Esophagus muscularis mucosa (tissue), 4 donors: Measurements from ENCODE around the gene INPP5F. TPM values are rescaled to one million over a fixed set of nuclear protein-coding genes. Genes with fewer than 3 reads are reported as not detected.

Experiments used
- DNase-seq: peaks from one replicate; pipeline ENCODE4 v3.0.0-alpha.2; 2017; ENCODE audit errors: extremely low spot score
- H3K27ac ChIP-seq, 4 donors: fragments of 200-600 bp; sonication (generic); replicated peaks in 1 of 4; 1 replicate in 3 of 4; 2 replicates in 1 of 4; pipeline ENCODE4 v1.5.1; 2016 to 2019; ENCODE audit warnings: mild to moderate bottlenecking in 1 of 4
- H3K27me3 ChIP-seq, 4 donors: fragments of 200-600 bp; sonication (generic); one replicate each; pipeline versions ENCODE4 v1.5.1 to v1.6.0; 2016 to 2019
- H3K36me3 ChIP-seq, 4 donors: fragments of 200-600 bp; sonication (generic); one replicate each; pipeline ENCODE4 v1.5.1; 2016 to 2019
- H3K4me1 ChIP-seq, 4 donors: fragments of 200-600 bp; sonication (generic); one replicate each; pipeline ENCODE4 v1.5.1; 2016 to 2019
- H3K4me3 ChIP-seq, 4 donors: fragments of 200-600 bp; sonication (generic); 1 replicate in 2 of 4; 2 replicates in 2 of 4; pipeline ENCODE4 v1.5.1; 2016 to 2019; ENCODE audit warnings: mild to moderate bottlenecking in 4 of 4, moderate library complexity in 1 of 4
- H3K9me3 ChIP-seq, 4 donors: fragments of 200-600 bp; sonication (generic); 1 replicate in 3 of 4; 2 replicates in 1 of 4; pipeline ENCODE4 v1.5.1; 2016 to 2019
- EP300 ChIP-seq: sonication (generic); formaldehyde crosslinking; IDR thresholded peaks from one replicate; pipeline ENCODE4 v1.6.1; 2017; ENCODE audit warnings: antibody characterized with exemption
- POLR2A ChIP-seq: fragments of 450-650 bp; IDR thresholded peaks from one replicate; pipeline ENCODE4 v1.6.1; 2017; ENCODE audit warnings: antibody characterized with exemption, moderate library complexity, mild to moderate bottlenecking, low read depth
- POLR2AphosphoS5 ChIP-seq, 2 donors: sonication (generic); formaldehyde crosslinking; IDR thresholded peaks; one replicate each; pipeline ENCODE4 v1.6.1; 2017; ENCODE audit warnings: antibody characterized with exemption in 2 of 2
- WGBS: methylation state at CpG from one replicate; pipeline ENCODE4 v1.1.5; 2018; 5-methylcytosine and 5-hydroxymethylcytosine counted together
- intact Hi-C: fragments of 100-400 bp; cut with DNase I; formaldehyde crosslinking; loops from one replicate; pipeline ENCODE4 v1.15.1; 2023
- total RNA-seq, 4 donors: library from RNA; depleted of rRNA; stranded (reverse); fragments of >200 nt; gene quantifications; one replicate each; pipeline versions ENCODE4 v1.1.0 to v1.2.1, GENCODE V29; 2016
- TF ChIP-seq, protein P1 (sequence below), 3 experiments: fragments of 200-600 bp in 2 of 3; fragments of 450-650 bp in 1 of 3; sonication (generic) in 2 of 3; IDR thresholded peaks; one replicate each; pipeline ENCODE4 v1.5.1; 2017 to 2019; ENCODE audit warnings: antibody characterized with exemption in 3 of 3, mild to moderate bottlenecking in 2 of 3, moderate library complexity in 1 of 3

The INPP5F gene
- total RNA-seq, 4 donors from 2014 or later = 15.1 to 24.0 (median 19.0) TPM

DNA sequence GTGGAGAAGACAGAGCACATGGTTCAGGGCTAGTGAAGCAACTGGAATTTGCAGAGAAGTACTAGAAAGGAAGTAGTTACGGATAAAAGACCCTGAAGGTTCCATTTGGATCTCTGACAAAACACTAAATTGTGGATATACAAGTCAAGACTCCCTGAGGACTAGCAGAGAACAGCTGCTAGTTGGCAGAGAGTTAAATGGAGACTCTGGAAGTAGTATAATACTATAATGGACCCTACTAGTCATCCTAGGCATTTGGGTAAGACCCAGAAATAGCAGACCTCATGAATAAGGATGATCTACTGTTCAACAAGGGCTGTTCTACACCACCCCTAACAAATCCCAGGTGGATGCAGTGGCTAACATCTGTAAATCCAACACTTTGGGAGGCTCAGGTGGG, 127.7 kb downstream of the INPP5F start:
- Histone ChIP-seq H3K27ac (no peak overlapping the region), H3K36me3 (peaks cover 21 to 86% (median 67%) of the 10 kb centered on the region in 4 donors), H3K4me3 (no peak overlapping the region), H3K9me3 (no peaks in the 10 kb centered on the region), H3K4me1 (peaks cover 0 to 13% (median 3%) of the 10 kb centered on the region in 4 donors), H3K27me3 (no peaks in the 10 kb centered on the region)
- no peak for TF ChIP-seq POLR2A
- no peak for TF ChIP-seq POLR2AphosphoS5 (IDR thresholded peaks at IDR 0.05)
- no peak for TF ChIP-seq EP300
- TF ChIP-seq, protein P1, sequence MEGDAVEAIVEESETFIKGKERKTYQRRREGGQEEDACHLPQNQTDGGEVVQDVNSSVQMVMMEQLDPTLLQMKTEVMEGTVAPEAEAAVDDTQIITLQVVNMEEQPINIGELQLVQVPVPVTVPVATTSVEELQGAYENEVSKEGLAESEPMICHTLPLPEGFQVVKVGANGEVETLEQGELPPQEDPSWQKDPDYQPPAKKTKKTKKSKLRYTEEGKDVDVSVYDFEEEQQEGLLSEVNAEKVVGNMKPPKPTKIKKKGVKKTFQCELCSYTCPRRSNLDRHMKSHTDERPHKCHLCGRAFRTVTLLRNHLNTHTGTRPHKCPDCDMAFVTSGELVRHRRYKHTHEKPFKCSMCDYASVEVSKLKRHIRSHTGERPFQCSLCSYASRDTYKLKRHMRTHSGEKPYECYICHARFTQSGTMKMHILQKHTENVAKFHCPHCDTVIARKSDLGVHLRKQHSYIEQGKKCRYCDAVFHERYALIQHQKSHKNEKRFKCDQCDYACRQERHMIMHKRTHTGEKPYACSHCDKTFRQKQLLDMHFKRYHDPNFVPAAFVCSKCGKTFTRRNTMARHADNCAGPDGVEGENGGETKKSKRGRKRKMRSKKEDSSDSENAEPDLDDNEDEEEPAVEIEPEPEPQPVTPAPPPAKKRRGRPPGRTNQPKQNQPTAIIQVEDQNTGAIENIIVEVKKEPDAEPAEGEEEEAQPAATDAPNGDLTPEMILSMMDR (IDR thresholded peaks at IDR 0.05) = no peak
- no peak for DNase-seq
- WGBS = 67% methylated on average over 1 of the region's 1 CpG
- intact Hi-C loops = loop anchor here (10.0 kb wide), 1 partner anchor 249 kb away; no protein-coding TSS in a partner anchor

DNA sequence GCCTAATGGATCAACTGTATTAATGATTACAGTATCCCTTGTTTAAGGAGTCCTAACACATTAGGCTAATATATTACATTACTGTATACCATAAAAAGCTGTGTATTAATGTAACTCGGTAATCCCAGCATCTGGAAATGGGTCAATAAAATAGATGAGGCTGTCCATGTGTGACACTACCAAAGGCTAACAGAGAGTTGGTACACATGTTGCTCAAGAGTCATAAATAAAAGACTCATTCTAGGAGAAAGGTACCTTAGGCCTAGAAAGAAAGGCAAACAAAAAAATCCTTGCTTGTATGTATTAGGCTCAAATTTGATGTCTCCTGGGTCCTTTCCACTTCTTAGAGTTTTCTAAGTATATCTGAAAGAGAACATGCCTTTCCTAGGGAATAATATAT, 132.2 kb downstream of the INPP5F start:
- intact Hi-C loops = loop anchor here (2.0 to 10.0 kb wide), 3 partner anchors 111 to 253 kb away; no protein-coding TSS in a partner anchor
- no peak for DNase-seq
- WGBS = 76% methylated on average over 1 of the region's 1 CpG
- TF ChIP-seq POLR2A = no peak
- TF ChIP-seq, protein P1 (IDR thresholded peaks at IDR 0.05) = no peak
- TF ChIP-seq EP300 = no peak
- TF ChIP-seq POLR2AphosphoS5 (IDR thresholded peaks at IDR 0.05) = no peak
- H3K4me3 ChIP-seq = no peak overlapping the region
- no peaks in the 10 kb centered on the region for H3K9me3 ChIP-seq
- H3K27me3 ChIP-seq = no peaks in the 10 kb centered on the region
- H3K4me1 ChIP-seq = peaks cover 7 to 26% (median 18%) of the 10 kb centered on the region in 4 donors
- no peak overlapping the region for H3K27ac ChIP-seq
- peaks cover 15 to 51% (median 36%) of the 10 kb centered on the region in 4 donors for H3K36me3 ChIP-seq

DNA sequence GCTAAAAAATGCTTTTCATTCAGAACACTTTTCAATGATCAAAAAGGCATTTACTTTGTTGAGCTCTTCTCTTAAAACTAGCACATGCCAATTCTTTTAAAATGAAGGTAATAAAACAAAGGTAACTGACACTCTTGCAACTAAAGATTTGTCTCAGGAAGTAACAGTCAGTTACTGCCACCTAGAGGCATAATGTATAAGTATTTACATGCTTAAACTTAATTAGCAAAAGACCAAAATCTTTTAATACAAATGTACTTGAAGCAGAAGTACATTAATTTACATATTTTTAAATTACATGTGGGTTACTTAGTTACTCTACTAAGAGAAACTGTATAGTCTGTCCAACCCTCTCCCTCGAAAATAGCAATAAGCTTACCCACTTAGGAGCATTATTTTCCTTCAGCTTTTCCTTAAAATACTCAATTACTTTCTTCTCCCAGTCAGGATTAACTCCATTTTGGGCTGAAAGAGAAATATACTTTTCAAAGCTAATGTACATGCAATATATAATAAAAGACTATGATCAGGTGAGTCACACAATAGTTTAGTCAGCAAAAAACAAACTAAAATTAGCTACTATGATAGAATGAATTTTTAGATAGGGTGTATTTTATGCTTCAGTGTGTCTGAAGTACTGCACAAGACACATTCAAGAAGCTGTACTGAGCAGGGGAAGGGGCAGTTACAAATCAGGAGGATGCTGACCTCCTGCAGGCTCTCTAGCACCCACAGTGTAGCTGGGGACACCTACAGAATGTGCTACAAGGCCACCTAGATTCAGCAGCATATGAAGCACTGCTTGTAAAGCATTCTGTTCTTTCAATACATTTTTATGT, 133.8 kb downstream of the INPP5F start:
- Histone ChIP-seq H3K4me1 (peaks cover 7 to 26% (median 18%) of the 10 kb centered on the region in 4 donors), H3K9me3 (no peaks in the 10 kb centered on the region), H3K27ac (no peak overlapping the region), H3K27me3 (no peaks in the 10 kb centered on the region), H3K4me3 (no peak overlapping the region), H3K36me3 (peaks cover 6 to 35% (median 22%) of the 10 kb centered on the region in 4 donors)
- intact Hi-C loops = loop anchor here (2.0 to 10.0 kb wide), 3 partner anchors 112 to 255 kb away; no protein-coding TSS in a partner anchor
- TF ChIP-seq EP300 (no peak), POLR2AphosphoS5 (IDR thresholded peaks at IDR 0.05) (no peak), POLR2A (no peak)
- TF ChIP-seq, protein P1 (IDR thresholded peaks at IDR 0.05) = peak; percentile 62 to 68 (median 64)
- 81% methylated on average over 1 of the region's 1 CpG for WGBS
- no peak for DNase-seq

DNA sequence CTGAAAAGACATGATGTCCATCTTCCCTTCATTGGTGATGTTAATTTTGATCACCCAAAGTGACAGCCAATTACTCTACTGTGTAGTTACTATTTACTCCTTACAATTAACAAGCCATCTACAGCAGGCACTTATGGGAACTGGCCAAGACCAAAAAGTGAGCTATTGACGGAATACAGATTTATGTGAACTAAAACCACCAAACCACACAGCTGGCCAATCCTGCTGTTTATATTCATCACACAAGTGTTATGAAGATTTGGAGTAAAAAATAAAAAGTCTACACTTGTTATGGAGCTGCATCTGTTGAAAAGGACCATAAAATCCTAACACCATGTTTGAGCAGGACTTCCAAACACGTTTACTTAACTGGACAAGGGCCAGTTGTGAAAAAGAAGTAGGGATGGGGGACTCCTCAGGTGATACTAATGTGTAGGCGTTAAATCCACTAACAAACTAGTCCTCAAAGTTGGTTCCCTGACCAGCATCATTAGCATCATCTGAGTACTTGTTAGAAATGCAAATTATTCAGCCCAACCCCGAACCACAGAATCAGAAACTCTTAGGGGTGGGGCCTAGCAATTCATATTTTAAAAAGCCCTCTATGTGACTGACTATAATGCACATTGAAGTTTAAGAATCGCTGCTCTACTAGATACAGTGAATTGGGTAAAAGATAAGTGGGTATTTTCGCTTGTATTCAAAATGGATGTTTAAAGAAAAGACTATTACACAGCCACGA, 135.2 kb downstream of the INPP5F start:
- no peak overlapping the region for H3K4me3 ChIP-seq
- peaks cover under 1 to 21% (median 13%) of the 10 kb centered on the region in 4 donors for H3K36me3 ChIP-seq
- H3K27me3 ChIP-seq = no peaks in the 10 kb centered on the region
- TF ChIP-seq, protein P1 (IDR thresholded peaks at IDR 0.05) = no peak
- no peak for TF ChIP-seq POLR2AphosphoS5 (IDR thresholded peaks at IDR 0.05)
- TF ChIP-seq EP300 = no peak
- TF ChIP-seq POLR2A = no peak
- no peaks in the 10 kb centered on the region for H3K9me3 ChIP-seq
- 70% methylated on average over 7 of the region's 7 CpGs for WGBS
- intact Hi-C loops = no loop called here
- no peak overlapping the region for H3K27ac ChIP-seq
- no peak for DNase-seq
- H3K4me1 ChIP-seq = peaks cover 7 to 26% (median 18%) of the 10 kb centered on the region in 4 donors
